ENCODE measurements around the gene DDX55. TPM values are rescaled to one million over a fixed set of nuclear protein-coding genes. Genes with fewer than 3 reads are reported as not detected.

Gene DDX55
- polyA plus RNA-seq, 1 of the 3 experiments (the other 2 are of a cell fraction): 25.8 TPM

- H3K9me2 ChIP-seq: no peaks in the 10 kb centered on the region
- H3K4me3 ChIP-seq (ENCODE audit: low read depth in 2 of 2, low read length in 1 of 2): no peak overlapping the region
- WGBS (ENCODE audit: low lambda C conversion rate): 92% methylated on average over 4 of the region's 4 CpGs
- H3K79me2 ChIP-seq (ENCODE audit: insufficient read depth): peaks cover 66% of the 10 kb centered on the region
- H3F3A ChIP-seq (replicated peaks; ENCODE audit: insufficient read depth): peaks cover 18% of the 10 kb centered on the region
- H3K27me3 ChIP-seq (ENCODE audit: insufficient read depth): no peaks in the 10 kb centered on the region
- ChIA-PET CTCF (interaction anchor here (1.4 to 1.8 kb wide), 3 partner anchors 80 to 235 kb away, joined by 4 to 5 read pairs (median 4); no protein-coding TSS in a partner anchor), POLR2A (interaction anchor here (0.6 kb wide), 1 partner anchor 9 kb away, joined by 3 read pairs; no protein-coding TSS in a partner anchor)
- no peak for DNase-seq
- peaks cover 6 to 8% of the 10 kb centered on the region in 2 experiments; a peak in 2 of 4 replicates for H3K4me1 ChIP-seq (ENCODE audit: control insufficient read depth in 1 of 2, insufficient read depth in 2 of 2, low read depth in 1 of 2, low read length in 1 of 2)
- no peak overlapping the region for H3K9ac ChIP-seq
- peak overlapping the region; percentile 48; the same call in 1 of the 2 replicates for H3K4me2 ChIP-seq
- no peak overlapping the region for H3K27ac ChIP-seq (ENCODE audit: low read depth in 2 of 2, low read length in 1 of 2)
- peaks cover 0 to 16% of the 10 kb centered on the region in 2 experiments for H3K36me3 ChIP-seq (replicated peaks in 1 of 2; ENCODE audit: control insufficient read depth in 1 of 2, insufficient read depth in 2 of 2, low read length in 1 of 2)
- no peaks in the 10 kb centered on the region for H3K9me3 ChIP-seq
- no peak for TF ChIP-seq USF2 (IDR thresholded peaks at IDR 0.05; ENCODE audit: borderline replicate concordance, low read depth, low read length)
- TF ChIP-seq YY1 (IDR thresholded peaks at IDR 0.05; ENCODE audit: low read depth): no peak
- TF ChIP-seq PBX3 (IDR thresholded peaks at IDR 0.05): no peak
- no peak for TF ChIP-seq GABPA (IDR thresholded peaks at IDR 0.05; ENCODE audit: low read depth)
- TF ChIP-seq, protein P1, sequence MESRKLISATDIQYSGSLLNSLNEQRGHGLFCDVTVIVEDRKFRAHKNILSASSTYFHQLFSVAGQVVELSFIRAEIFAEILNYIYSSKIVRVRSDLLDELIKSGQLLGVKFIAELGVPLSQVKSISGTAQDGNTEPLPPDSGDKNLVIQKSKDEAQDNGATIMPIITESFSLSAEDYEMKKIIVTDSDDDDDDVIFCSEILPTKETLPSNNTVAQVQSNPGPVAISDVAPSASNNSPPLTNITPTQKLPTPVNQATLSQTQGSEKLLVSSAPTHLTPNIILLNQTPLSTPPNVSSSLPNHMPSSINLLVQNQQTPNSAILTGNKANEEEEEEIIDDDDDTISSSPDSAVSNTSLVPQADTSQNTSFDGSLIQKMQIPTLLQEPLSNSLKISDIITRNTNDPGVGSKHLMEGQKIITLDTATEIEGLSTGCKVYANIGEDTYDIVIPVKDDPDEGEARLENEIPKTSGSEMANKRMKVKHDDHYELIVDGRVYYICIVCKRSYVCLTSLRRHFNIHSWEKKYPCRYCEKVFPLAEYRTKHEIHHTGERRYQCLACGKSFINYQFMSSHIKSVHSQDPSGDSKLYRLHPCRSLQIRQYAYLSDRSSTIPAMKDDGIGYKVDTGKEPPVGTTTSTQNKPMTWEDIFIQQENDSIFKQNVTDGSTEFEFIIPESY (IDR thresholded peaks at IDR 0.05; ENCODE audit: borderline replicate concordance, low read depth): no peak
- TF ChIP-seq, protein P2, sequence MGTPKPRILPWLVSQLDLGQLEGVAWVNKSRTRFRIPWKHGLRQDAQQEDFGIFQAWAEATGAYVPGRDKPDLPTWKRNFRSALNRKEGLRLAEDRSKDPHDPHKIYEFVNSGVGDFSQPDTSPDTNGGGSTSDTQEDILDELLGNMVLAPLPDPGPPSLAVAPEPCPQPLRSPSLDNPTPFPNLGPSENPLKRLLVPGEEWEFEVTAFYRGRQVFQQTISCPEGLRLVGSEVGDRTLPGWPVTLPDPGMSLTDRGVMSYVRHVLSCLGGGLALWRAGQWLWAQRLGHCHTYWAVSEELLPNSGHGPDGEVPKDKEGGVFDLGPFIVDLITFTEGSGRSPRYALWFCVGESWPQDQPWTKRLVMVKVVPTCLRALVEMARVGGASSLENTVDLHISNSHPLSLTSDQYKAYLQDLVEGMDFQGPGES (IDR thresholded peaks at IDR 0.05; ENCODE audit: low read depth, low read length): no peak
- no peak for TF ChIP-seq TCF12 (IDR thresholded peaks at IDR 0.05)
- no peak for TF ChIP-seq NRF1 (IDR thresholded peaks at IDR 0.05; ENCODE audit: low read depth, low read length)
- TF ChIP-seq NFIC (IDR thresholded peaks at IDR 0.05; ENCODE audit: borderline replicate concordance): no peak
- TF ChIP-seq RXRA (IDR thresholded peaks at IDR 0.05; ENCODE audit: borderline replicate concordance, low read depth): no peak
- H2AFZ ChIP-seq (ENCODE audit: low read depth): no peak overlapping the region
- peaks cover 7% of the 10 kb centered on the region for H4K20me1 ChIP-seq (ENCODE audit: insufficient read depth)
Measured at GRCh38 chr12:123580772-123581171, 21.1 kb upstream of the DDX55 start.

Measured in SK-N-SH (cell line).